Umbilical cord (tissue), 2 donors: Measurements from ENCODE around the gene CDC73. TPM values are rescaled to one million over a fixed set of nuclear protein-coding genes. Genes with fewer than 3 reads are reported as not detected.
A peak's percentile ranks its signal among the peaks of the same experiment; 100 is the strongest.
"Not testable (repeated sequence)": the region's sequence is repeated elsewhere in the genome, so short reads cannot be mapped to it uniquely, and the experiment has no call there.

ENCODE experiments used
- DNase-seq: peaks from one replicate; pipeline ENCODE4 v3.0.0-alpha.2; 2015; ENCODE audit warnings: low spot score
- total RNA-seq: library from RNA; depleted of rRNA; stranded (reverse); fragments of >200 nt; gene quantifications from one replicate; pipeline ENCODE4 v1.2.3, GENCODE V29; 2014; ENCODE audit warnings: low replicate concordance; ENCODE audit not compliant: insufficient read depth

CDC73 gene
- total RNA-seq, 1 donor from 2014 or later = 37.1 TPM

DNA sequence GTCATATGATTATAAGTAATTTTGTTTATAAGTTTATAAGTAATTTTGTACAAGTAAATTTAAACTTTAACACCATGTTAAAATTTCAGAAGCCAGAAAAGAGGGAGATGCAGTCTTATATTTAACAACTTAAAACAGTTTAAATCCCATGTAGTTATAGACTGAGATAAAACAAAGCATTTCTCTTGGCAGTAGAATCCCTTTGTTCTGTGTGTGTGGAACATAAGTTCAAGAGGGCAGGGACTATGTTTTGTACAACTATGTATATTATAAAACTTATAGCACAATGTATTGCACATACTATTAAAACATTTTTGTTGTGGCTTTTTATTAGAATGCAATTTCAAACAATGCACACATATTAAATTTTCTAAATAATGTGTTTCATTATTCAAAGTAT is 109.3 kb downstream of the CDC73 start:
- not testable (repeated sequence) for DNase-seq

- DNase-seq = no peak
These were observed 112.7 kb downstream of the CDC73 start for GRCh38 chr1:193234530-193234929.

DNA sequence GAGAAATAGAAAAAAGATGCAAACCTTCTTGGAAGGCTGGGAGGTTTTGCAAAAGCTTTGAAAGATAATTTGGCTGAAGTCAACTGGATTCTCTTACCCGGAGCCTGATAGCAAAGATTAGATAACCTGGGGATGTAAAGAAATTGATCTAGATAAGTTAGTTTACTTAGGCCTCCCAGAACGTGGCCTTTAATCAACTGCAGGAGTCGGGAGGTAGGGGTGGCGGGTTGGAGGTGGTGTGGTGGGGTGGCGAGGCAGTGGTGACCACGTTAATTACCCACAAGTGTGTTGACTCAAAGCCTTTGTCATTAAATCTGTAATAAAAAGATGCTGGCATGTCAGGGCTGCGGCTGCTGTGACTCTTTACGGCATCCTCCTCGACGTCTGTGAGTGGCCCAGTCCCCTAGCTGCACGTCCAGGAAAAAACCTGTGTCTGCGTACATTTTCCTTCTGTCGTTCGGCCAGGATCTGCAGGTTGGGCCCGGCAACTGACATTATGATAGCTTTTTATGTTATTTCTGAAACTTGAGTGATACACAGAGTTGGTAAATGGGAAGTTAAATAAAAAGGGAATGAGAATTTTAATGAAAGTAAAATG is 115.6 kb downstream of the CDC73 start:
- DNase-seq = no peak

- DNase-seq = no peak
These were observed 118.8 kb downstream of the CDC73 start for GRCh38 chr1:193240609-193241008.

- no peak for DNase-seq
These were observed 119.4 kb downstream of the CDC73 start for GRCh38 chr1:193241132-193241827.

DNA sequence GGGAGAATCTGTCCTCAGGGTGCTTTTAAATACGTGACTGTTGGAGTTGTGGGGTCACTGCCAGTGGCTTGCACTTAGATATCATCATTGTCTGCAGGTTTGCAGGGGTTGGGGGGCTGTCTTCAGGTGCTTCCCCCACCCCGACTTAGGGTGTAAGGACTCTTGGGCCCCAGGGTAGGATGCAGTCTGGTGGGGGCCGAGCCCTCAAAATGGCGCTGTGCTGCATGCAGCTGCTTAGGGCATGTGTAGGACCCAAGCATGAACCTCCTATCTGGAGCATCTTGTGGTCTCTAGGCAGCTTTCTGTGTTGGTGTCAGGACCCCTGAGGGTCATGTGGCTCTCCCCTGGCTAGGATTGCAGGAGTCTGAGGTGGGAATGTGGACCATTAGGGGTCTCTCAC is 120.2 kb downstream of the CDC73 start:
- DNase-seq = no peak

- no peak for DNase-seq
These were observed 127.4 kb downstream of the CDC73 start for GRCh38 chr1:193249187-193249586.

DNA sequence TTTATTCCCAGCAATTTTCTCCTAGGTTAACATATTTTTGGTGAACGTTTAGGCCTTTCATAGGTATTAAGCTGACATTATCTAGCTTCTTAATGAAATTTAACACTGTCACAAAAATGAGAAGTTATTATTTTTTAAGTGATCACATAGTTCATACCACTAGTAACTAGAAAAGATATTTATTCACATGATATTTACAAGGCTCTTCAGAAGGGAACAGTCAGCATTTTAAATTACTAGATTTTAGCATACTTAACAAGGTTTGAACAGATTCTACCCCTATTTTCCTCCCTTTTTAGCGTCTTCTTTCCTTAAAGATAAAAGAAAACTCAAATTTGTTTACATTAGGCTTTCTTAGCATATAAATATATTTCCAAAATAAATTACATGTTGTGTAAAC is 130.1 kb downstream of the CDC73 start:
- no peak for DNase-seq

- no peak for DNase-seq
These were observed 134.2 kb downstream of the CDC73 start for GRCh38 chr1:193256019-193256418.

DNA sequence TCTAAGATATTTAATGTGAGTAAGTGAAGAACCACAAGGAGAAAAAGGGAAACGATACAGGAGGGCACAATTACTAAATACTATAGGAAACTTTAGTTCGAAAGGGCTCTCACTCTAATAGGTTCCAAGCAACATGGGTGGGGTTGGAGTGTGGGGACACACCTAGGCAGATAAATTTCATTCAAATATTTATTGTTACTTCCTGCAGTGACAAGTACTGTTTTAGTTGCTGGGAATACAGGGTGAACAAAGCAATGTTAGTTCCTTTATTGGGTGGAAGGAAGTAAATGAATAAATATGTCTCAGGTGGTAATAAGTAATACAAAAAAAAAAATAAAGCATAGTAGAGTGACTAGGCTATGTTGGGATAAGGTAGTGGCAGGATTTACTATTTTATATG is 137.8 kb downstream of the CDC73 start:
- DNase-seq = no peak

GRCh38 chr1:193260056-193260745 is 138.4 kb downstream of the CDC73 start:
- no peak for DNase-seq

DNA sequence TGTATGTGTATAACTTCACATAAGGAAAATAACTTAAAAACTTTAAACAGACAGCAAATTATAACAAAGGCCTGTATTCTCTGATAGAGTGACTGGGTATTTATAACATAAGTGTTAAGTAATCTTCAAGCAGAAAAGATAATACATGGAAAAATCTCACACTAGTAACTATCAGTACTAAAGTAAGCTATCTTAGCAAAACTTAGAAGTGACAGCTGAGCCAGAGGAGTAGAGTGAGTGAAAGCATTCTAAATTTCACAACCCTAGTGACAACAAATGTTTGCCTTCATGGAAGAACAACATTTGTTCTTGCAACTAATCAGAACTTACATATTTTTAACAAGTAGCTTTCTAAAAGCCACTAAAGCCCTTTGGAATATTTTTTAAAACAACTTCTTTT is 139.1 kb downstream of the CDC73 start:
- no peak for DNase-seq

DNA sequence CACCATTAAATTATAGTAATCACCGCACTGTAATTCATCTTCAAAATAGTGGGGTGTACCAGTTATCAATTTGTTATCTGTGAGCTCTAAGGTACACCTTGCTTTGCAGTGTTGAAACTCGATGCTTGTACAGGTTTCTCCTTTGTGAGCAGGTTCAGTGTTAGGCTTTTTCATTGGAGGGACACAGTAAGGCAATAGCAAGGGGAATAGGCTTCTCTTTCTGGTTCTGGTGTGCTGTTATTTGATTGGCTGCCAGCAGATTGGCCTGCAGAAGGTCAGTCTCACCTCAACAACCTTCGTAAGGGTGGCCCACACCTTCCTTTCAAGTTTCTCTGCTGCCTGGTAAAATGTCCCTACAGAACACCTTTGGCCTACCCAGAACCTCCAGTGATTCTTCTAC is 140.8 kb downstream of the CDC73 start:
- DNase-seq = no peak

DNA sequence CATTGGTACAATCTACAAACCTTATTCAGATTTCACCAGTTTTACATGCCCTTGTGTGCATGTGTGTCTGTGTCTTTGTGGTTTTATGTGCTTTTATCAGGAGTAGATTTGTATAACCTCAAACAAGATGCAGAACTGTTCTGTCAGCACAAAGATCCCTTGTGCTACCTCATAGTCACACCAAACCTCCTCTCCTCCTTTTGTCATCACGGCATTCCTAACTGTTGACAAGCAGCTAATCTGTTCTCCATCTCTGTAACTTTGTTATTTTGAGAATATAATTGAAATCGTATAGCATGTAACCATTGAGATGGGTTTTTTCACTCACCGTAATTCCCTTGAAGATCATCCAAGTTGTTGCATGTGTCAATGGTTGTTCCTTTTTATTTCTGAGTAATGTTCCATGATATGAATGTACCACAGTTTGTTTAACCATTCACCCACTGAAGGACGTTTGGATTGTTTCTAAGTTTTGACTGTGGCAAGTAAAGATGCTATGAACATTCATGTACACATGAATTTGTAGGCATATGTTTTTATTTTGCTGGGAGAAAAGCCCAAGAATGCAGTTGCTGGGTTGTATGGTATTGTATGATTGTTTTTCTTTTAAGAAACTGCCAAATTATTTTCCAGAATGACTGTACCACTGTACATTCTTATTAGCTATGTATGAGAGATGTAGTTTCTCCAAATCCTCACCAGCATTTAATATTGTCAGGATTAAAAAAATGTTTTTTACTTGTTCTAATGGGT is 142.7 kb downstream of the CDC73 start:
- DNase-seq = no peak

GRCh38 chr1:193265716-193266115 is 143.9 kb downstream of the CDC73 start:
- no peak for DNase-seq

- not testable (repeated sequence) for DNase-seq
These were observed 145.0 kb downstream of the CDC73 start for GRCh38 chr1:193266794-193267193.

DNA sequence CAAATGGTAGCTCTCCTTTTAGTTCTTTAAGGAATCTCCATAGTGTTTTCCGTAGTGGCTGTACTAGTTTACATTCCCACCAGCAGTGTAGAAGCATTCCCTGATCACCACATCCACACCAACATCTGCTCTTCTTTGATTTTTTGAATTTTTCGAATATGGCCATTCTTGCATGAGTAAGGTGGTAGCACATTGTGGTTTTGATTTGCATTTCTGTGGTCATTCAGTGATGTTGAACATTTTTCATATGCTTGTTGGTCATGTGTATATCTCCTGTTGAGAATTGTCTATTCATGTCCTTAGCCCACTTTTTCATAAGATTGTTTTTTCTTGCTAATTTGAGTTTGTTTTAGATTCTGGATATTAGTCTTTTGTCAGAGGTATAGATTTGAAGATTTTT is 149.2 kb downstream of the CDC73 start:
- no peak for DNase-seq

DNA sequence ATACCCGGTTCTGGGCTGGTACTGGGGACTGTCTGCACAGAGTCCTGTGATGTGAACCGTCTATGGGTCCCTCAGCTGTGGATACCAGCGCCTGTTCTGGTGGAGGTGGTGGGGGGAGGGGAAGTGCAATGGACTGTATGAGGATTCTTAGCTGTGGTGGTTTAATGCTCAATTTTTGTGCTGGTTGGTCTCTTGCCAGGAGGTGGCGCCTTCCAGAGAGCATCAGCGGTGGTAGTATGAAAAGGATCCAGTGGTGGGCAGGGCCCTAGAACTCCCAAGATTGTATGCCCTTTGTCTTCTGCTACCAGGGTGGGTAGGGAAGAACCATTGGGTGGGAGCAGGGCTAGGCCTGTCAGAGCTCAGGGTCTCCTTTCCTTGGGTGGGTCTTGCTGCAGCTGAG is 153.9 kb downstream of the CDC73 start:
- DNase-seq = no peak

- DNase-seq = no peak
These were observed 157.1 kb downstream of the CDC73 start for GRCh38 chr1:193278968-193279367.

DNA sequence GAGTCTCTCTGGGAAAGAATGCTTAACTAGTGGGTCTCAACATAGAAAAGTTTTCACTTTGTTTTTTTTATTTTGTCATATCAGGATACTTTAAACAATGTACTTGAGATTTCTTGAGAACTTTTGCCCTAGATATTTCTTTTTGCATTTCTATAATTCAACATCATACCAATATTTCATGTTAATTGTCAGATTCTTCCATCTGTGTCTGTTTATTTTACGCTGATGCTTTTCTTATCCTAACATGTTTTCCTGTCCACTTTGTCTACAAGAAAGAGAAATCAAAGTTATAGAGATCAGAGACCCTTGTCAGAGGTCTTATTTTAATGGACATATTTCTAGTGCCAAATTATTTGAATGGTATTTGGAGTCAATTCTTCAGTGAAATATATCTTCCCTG is 160.1 kb downstream of the CDC73 start:
- DNase-seq = peak; percentile 38

- DNase-seq = peak; percentile 7
These were observed 161.2 kb downstream of the CDC73 start for GRCh38 chr1:193283016-193283415.

GRCh38 chr1:193284219-193284618 is 162.4 kb downstream of the CDC73 start:
- DNase-seq = no peak
